ENCODE measurements around the gene PPP5C. TPM values are rescaled to one million over a fixed set of nuclear protein-coding genes. Genes with fewer than 3 reads are reported as not detected.

The PPP5C gene
- total and polyA plus RNA-seq, 9 of the 15 experiments (the other 6 are each of a cell fraction or from before 2014, with no cell fraction given), result 1.9 to 166 (median 108) TPM

- CTCF ChIA-PET (ENCODE audit: low intra/inter-chr PET ratio), result interaction anchor here (0.5 to 13.2 kb wide), 5 partner anchors 75 to 128 kb away, joined by 3 to 325 read pairs (median 4); no protein-coding TSS in a partner anchor
- Histone ChIP-seq H3K27me3 (ENCODE audit: control insufficient read depth in 2 of 2, insufficient read depth in 2 of 2, low read length in 2 of 2) (peaks cover 4 to 5% of the 10 kb centered on the region in 2 experiments; a peak in 2 of 5 replicates), H3K4me1 (replicated peaks in 1 of 2; ENCODE audit: control insufficient read depth in 2 of 2, insufficient read depth in 2 of 2, low read length in 2 of 2) (peaks cover 0 to 23% of the 10 kb centered on the region in 2 experiments; a peak in 2 of 5 replicates), H3K79me2 (ENCODE audit: control insufficient read depth, insufficient read depth, low read length) (no peaks in the 10 kb centered on the region), H2AFZ (ENCODE audit: low read depth, low read length) (no peak overlapping the region), H3K27ac (ENCODE audit: extremely low read depth, low read depth, low read length) (no peak overlapping the region), H3K4me3 (no peak overlapping the region), H3K36me3 (ENCODE audit: control insufficient read depth, insufficient read depth, low read length) (peaks cover 34% of the 10 kb centered on the region; the same call in 2 of the 3 replicates), H3K4me2 (ENCODE audit: insufficient read depth, low read length) (no peak overlapping the region), H3K9me1 (ENCODE audit: control insufficient read depth, insufficient read depth, low read length) (no peaks in the 10 kb centered on the region), H4K20me1 (replicated peaks; ENCODE audit: control insufficient read depth, insufficient read depth, low read length) (no peaks in the 10 kb centered on the region), H3K9me3 (replicated peaks; ENCODE audit: control insufficient read depth, insufficient read depth, low read depth, low read length) (no peaks in the 10 kb centered on the region), H3K9ac (ENCODE audit: insufficient read depth in 1 of 2, low read depth in 2 of 2, low read length in 2 of 2) (peak overlapping the region in 1 of 2 experiments; percentile 1; a peak in 1 of 4 replicates)
- WGBS (ENCODE audit: insufficient coverage, low coverage, missing lambda C conversion rate), result 60% methylated on average over 17 of the region's 21 CpGs
- BruUV-seq (replicated peaks), result TSS peak; percentile 28
- intact Hi-C loops (cut with micrococcal nuclease), result no loop called here
- FAIRE-seq (no peak), ATAC-seq (peak; percentile 45), DNase-seq (ENCODE audit: extremely low read depth in 1 of 4, low spot score in 3 of 4) (peak in 3 of 4 experiments; percentile 33 to 48 (median 48))
- in situ Hi-C loops (cut with MboI), result no loop called here
- TF ChIP-seq ZEB2 (IDR thresholded peaks at IDR 0.05) (no peak), ZBTB7A (IDR thresholded peaks at IDR 0.05; ENCODE audit: borderline replicate concordance, control insufficient read depth, low read depth, low read length) (0 out of 2 replicates have a peak, but pooled peaks have one; percentile 12), POLR2AphosphoS5 (IDR thresholded peaks at IDR 0.05; ENCODE audit: control insufficient read depth, insufficient read depth, low read depth, low read length) (0 out of 2 replicates have a peak, but pooled peaks have one; percentile 30), HES1 (IDR thresholded peaks at IDR 0.05; ENCODE audit: low read depth) (no peak), POLR2G (IDR thresholded peaks at IDR 0.05; ENCODE audit: low read depth, low read length) (0 out of 2 replicates have a peak, but pooled peaks have one; percentile 38)
- POLR2A ChIA-PET, result interaction anchor here (0.7 kb wide), 2 partner anchors 24 to 90 kb away, joined by 3 read pairs; no protein-coding TSS in a partner anchor
These were observed 46.8 kb downstream of the PPP5C start for GRCh38 chr19:46393456-46394401.
